H1 (cell line): ENCODE results near the gene CHI3L2. TPM values are rescaled to one million over a fixed set of nuclear protein-coding genes. Genes with fewer than 3 reads are reported as not detected.

Experiments
- CTCF ChIA-PET: fragments of 300-600 bp; sonication (Branson Sonifier 250); formaldehyde crosslinking; loops from one replicate; lab custom pipeline; 2021; ENCODE audit not compliant: partially characterized antibody; lab: Charles Lee
- POLR2A ChIA-PET: fragments of 300-600 bp; sonication (Branson Sonifier 250); formaldehyde crosslinking; loops from one replicate; lab custom pipeline; 2021; ENCODE audit warnings: inconsistent platforms; ENCODE audit not compliant: partially characterized antibody; lab: Charles Lee
- DNase-seq, 2 experiments: peaks; one replicate each; pipeline versions ENCODE4 v3.0.0 to v3.0.0-alpha.2; 2010 to 2022; ENCODE audit warnings: low spot score in 2 of 2, low read depth in 1 of 2, mixed read lengths in 1 of 2
- FAIRE-seq: peaks from 2 replicates; lab custom pipeline; 2011; peaks lifted over from hg19 to GRCh38; lab: Jason Lieb, UNC
- H2AFZ ChIP-seq: 2 replicates; pipeline ENCODE4 v1.8.1; 2012; ENCODE audit warnings: low read length, inconsistent platforms
- H2AK5ac ChIP-seq: 2 replicates; pipeline ENCODE4 v1.6.1; 2013; ENCODE audit warnings: low read depth, low read length
- H2BK120ac ChIP-seq: replicated peaks from 2 replicates; pipeline ENCODE3; 2013; ENCODE audit warnings: low read depth, low read length, inconsistent platforms
- H2BK12ac ChIP-seq: 2 replicates; pipeline ENCODE4 v1.6.1; 2013; ENCODE audit warnings: low read depth, low read length
- H2BK15ac ChIP-seq: 2 replicates; pipeline ENCODE4 v1.6.1; 2013; ENCODE audit warnings: low read length
- H2BK20ac ChIP-seq: 2 replicates; pipeline ENCODE4 v1.6.1; 2013; ENCODE audit warnings: low read length
- H2BK5ac ChIP-seq: 2 replicates; pipeline ENCODE4 v1.6.1; 2013; ENCODE audit warnings: low read depth, low read length
- H3K14ac ChIP-seq: 2 replicates; pipeline ENCODE4 v1.6.1; 2013; ENCODE audit warnings: inconsistent platforms; ENCODE audit not compliant: insufficient read length
- H3K18ac ChIP-seq: 2 replicates; pipeline ENCODE4 v1.6.1; 2013; ENCODE audit warnings: low read length; ENCODE audit errors: extremely low read depth
- H3K23ac ChIP-seq: 2 replicates; pipeline ENCODE4 v1.6.1; 2013; ENCODE audit warnings: inconsistent platforms; ENCODE audit not compliant: insufficient read length
- H3K23me2 ChIP-seq: 2 replicates; pipeline ENCODE4 v1.6.1; 2013; ENCODE audit warnings: low read depth, low read length
- H3K27ac ChIP-seq: 2 replicates; pipeline ENCODE4 v1.6.1; 2011; ENCODE audit warnings: low read depth, low read length, inconsistent platforms
- H3K27me3 ChIP-seq, 4 experiments: replicated peaks in 1 of 4; 1 replicate in 1 of 4; 2 replicates in 3 of 4; pipeline versions ENCODE4 v1.6.1 to v1.8.1; 2011 to 2013; ENCODE audit warnings: low read length in 3 of 4, mild to moderate bottlenecking in 3 of 4, inconsistent platforms in 2 of 4, mixed read lengths in 2 of 4, moderate library complexity in 1 of 4; ENCODE audit not compliant: control insufficient read depth in 3 of 4, insufficient read depth in 3 of 4; ENCODE audit errors: extremely low read depth in 1 of 4
- H3K36me3 ChIP-seq, 4 experiments: 2 replicates each; pipeline versions ENCODE4 v1.6.1 to v1.8.1; 2011 to 2013; ENCODE audit warnings: mild to moderate bottlenecking in 4 of 4, low read length in 3 of 4, moderate library complexity in 2 of 4, control low read depth in 1 of 4, inconsistent platforms in 1 of 4; ENCODE audit not compliant: insufficient read depth in 4 of 4, control insufficient read depth in 2 of 4
- H3K4ac ChIP-seq: replicated peaks from 2 replicates; pipeline ENCODE3; 2013; ENCODE audit warnings: low read length, low read depth, mixed read lengths, inconsistent platforms; ENCODE audit not compliant: insufficient read length
- H3K4me1 ChIP-seq, 4 experiments: replicated peaks in 1 of 4; 1 replicate in 1 of 4; 2 replicates in 3 of 4; pipeline versions ENCODE4 v1.6.1 to v1.8.1; 2011 to 2013; ENCODE audit warnings: low read length in 3 of 4, inconsistent platforms in 2 of 4, mixed read lengths in 1 of 4; ENCODE audit not compliant: insufficient read depth in 4 of 4, control insufficient read depth in 3 of 4
- H3K4me2 ChIP-seq, 2 experiments: 2 replicates each; pipeline versions ENCODE4 v1.6.1 to v1.8.1; 2011 to 2013; ENCODE audit warnings: low read depth in 2 of 2, low read length in 2 of 2, control low read depth in 1 of 2, inconsistent platforms in 1 of 2, mild to moderate bottlenecking in 1 of 2; ENCODE audit not compliant: insufficient read depth in 1 of 2
- H3K4me3 ChIP-seq, 4 experiments: fragments of 200-600, 300-600 bp in 1 of 4; sonication (generic), shearing (Covaris generic), sonication (Bioruptor Twin) in 1 of 4; 2 replicates each; pipeline versions ENCODE4 v1.5.1 to v1.8.1; 2011 to 2016; ENCODE audit warnings: low read length in 4 of 4, low read depth in 3 of 4, control low read depth in 2 of 4, inconsistent platforms in 2 of 4, mild to moderate bottlenecking in 2 of 4, mixed read lengths in 1 of 4, moderate library complexity in 1 of 4; ENCODE audit not compliant: insufficient read depth in 2 of 4; ENCODE audit errors: extremely low read depth in 1 of 4
- H3K56ac ChIP-seq: replicated peaks from 2 replicates; pipeline ENCODE3; 2013; ENCODE audit warnings: low read depth, mild to moderate bottlenecking, mixed read lengths, low read length, inconsistent platforms; ENCODE audit not compliant: insufficient read length
- H3K79me1 ChIP-seq: 2 replicates; pipeline ENCODE4 v1.6.1; 2013; ENCODE audit warnings: low read depth, low read length, control low read depth
- H3K79me2 ChIP-seq, 2 experiments: 2 replicates each; pipeline versions ENCODE4 v1.6.1 to v1.8.1; 2012 to 2013; ENCODE audit warnings: low read length in 2 of 2, mild to moderate bottlenecking in 2 of 2, inconsistent platforms in 1 of 2; ENCODE audit not compliant: insufficient read depth in 2 of 2, control insufficient read depth in 1 of 2
- H3K9ac ChIP-seq, 4 experiments: replicated peaks in 1 of 4; 1 replicate in 1 of 4; 2 replicates in 3 of 4; pipeline versions ENCODE4 v1.6.1 to v1.8.1; 2011 to 2013; ENCODE audit warnings: low read depth in 3 of 4, low read length in 3 of 4, control low read depth in 2 of 4, mild to moderate bottlenecking in 2 of 4, moderate library complexity in 2 of 4, inconsistent platforms in 1 of 4; ENCODE audit errors: extremely low read depth in 1 of 4
- H3K9me3 ChIP-seq, 2 experiments: 2 replicates each; pipeline versions ENCODE4 v1.6.1 to v1.8.1; 2012 to 2013; ENCODE audit warnings: mild to moderate bottlenecking in 2 of 2, moderate library complexity in 2 of 2, control low read depth in 1 of 2, inconsistent platforms in 1 of 2, low read depth in 1 of 2, low read length in 1 of 2, mixed read lengths in 1 of 2; ENCODE audit not compliant: insufficient read depth in 2 of 2
- H4K20me1 ChIP-seq, 2 experiments: replicated peaks in 1 of 2; 2 replicates each; pipeline versions ENCODE3 to v1.8.1; 2011 to 2013; ENCODE audit warnings: inconsistent platforms in 2 of 2, low read length in 2 of 2, mild to moderate bottlenecking in 1 of 2; ENCODE audit not compliant: insufficient read depth in 2 of 2, control insufficient read depth in 1 of 2
- H4K5ac ChIP-seq: 2 replicates; pipeline ENCODE4 v1.6.1; 2013; ENCODE audit warnings: low read length, low read depth, mixed read lengths, inconsistent platforms; ENCODE audit not compliant: insufficient read length
- H4K8ac ChIP-seq: 2 replicates; pipeline ENCODE4 v1.8.0; 2013; ENCODE audit warnings: mild to moderate bottlenecking, moderate library complexity, low read length, inconsistent platforms; ENCODE audit not compliant: insufficient read depth; ENCODE audit errors: extremely low read depth
- H4K91ac ChIP-seq: replicated peaks from 2 replicates; pipeline ENCODE3; 2013; ENCODE audit warnings: low read length, mixed read lengths, inconsistent platforms; ENCODE audit not compliant: insufficient read length
- POLR2A ChIP-seq, 2 experiments: IDR thresholded peaks; 1 replicate in 1 of 2; 2 replicates in 1 of 2; pipeline ENCODE4 v1.6.1; 2011; ENCODE audit warnings: low read depth in 2 of 2, low read length in 2 of 2, mild to moderate bottlenecking in 2 of 2; ENCODE audit errors: control extremely low read depth in 1 of 2
- WGBS, 2 experiments: shearing (Covaris generic) in 1 of 2; methylation state at CpG; one replicate each; pipeline versions ENCODE4 v1.1.6 to v1.1.7; 2013 to 2015; ENCODE audit warnings: low lambda C conversion rate in 2 of 2, mixed read lengths in 2 of 2, inconsistent platforms in 1 of 2, low coverage in 1 of 2, missing lambda C conversion rate in 1 of 2; ENCODE audit not compliant: insufficient replicate concordance in 2 of 2, insufficient coverage in 1 of 2, insufficient read length in 1 of 2; ENCODE audit errors: extremely low coverage in 1 of 2, missing lambda C conversion rate in 1 of 2; 5-methylcytosine and 5-hydroxymethylcytosine counted together
- polyA plus RNA-seq, 7 experiments: library from polyadenylated mRNA; depleted of rRNA in 3 of 7; stranded (reverse) in 5 of 7; unstranded in 2 of 7; fragments of >200 nt in 5 of 7; fragments of 200-250 nt in 2 of 7; gene quantifications; 1 replicate in 5 of 7; 2 replicates in 1 of 7; 4 replicates in 1 of 7; pipeline versions ENCODE4 v1.2.1 to v1.2.3, GENCODE V29; 2011 to 2013; ENCODE audit warnings: missing spikeins in 2 of 7, mixed read lengths in 2 of 7
- total RNA-seq: library from RNA; stranded (reverse); fragmentation: NEBNext Ultra II Directional; extraction: Animal tissue kit (Norgen Biotek cat#: 25700); gene quantifications from 2 replicates; pipeline ENCODE4 v1.2.1, GENCODE V29; 2021

CHI3L2 gene
- total and polyA plus RNA-seq, 2 of the 8 experiments (the other 6 are each of a cell fraction or from before 2014, with no cell fraction given), result not detected

GRCh38 chr1:111196213-111196612 is 31.3 kb upstream of the CHI3L2 start:
- H4K20me1 ChIP-seq, result no peaks in the 10 kb centered on the region
- no peak overlapping the region for H3K9ac ChIP-seq
- no peak overlapping the region for H3K56ac ChIP-seq
- TF ChIP-seq POLR2A (IDR thresholded peaks at IDR 0.05; ENCODE audit: control extremely low read depth in 1 of 2, low read depth in 2 of 2, low read length in 2 of 2), result no peak
- H3K9me3 ChIP-seq, result no peaks in the 10 kb centered on the region
- H4K91ac ChIP-seq, result no peak overlapping the region
- H3K4me2 ChIP-seq, result no peak overlapping the region
- no peak overlapping the region for H3K14ac ChIP-seq
- H3K4me3 ChIP-seq, result no peak overlapping the region
- DNase-seq (no peak), FAIRE-seq (no peak)
- H2BK15ac ChIP-seq, result no peak overlapping the region
- no peak overlapping the region for H2BK12ac ChIP-seq
- no peak overlapping the region for H3K18ac ChIP-seq
- no peaks in the 10 kb centered on the region for H3K23me2 ChIP-seq
- POLR2A ChIA-PET, result no interaction called here
- H2BK20ac ChIP-seq, result no peak overlapping the region
- no peak overlapping the region for H2BK5ac ChIP-seq
- no peaks in the 10 kb centered on the region for H3K36me3 ChIP-seq
- no peaks in the 10 kb centered on the region for H3K27me3 ChIP-seq
- no peak overlapping the region for H4K5ac ChIP-seq
- WGBS, 2 experiments, result 82% methylated on average over 2 of the region's 2 CpGs; no CpG with 5 or more reads in 1 of the 2 experiments
- H3K4me1 ChIP-seq, result no peaks in the 10 kb centered on the region
- H2BK120ac ChIP-seq, result no peak overlapping the region
- H3K79me1 ChIP-seq, result no peaks in the 10 kb centered on the region
- no peak overlapping the region for H2AK5ac ChIP-seq
- CTCF ChIA-PET, result interaction anchor here (0.8 to 6.4 kb wide), 9 partner anchors 9 to 246 kb away, joined by 3 to 50 read pairs (median 4); no protein-coding TSS in a partner anchor
- no peak overlapping the region for H4K8ac ChIP-seq
- H2AFZ ChIP-seq, result no peak overlapping the region
- no peak overlapping the region for H3K4ac ChIP-seq
- H3K79me2 ChIP-seq, result no peaks in the 10 kb centered on the region
- no peak overlapping the region for H3K27ac ChIP-seq
- H3K23ac ChIP-seq, result no peak overlapping the region
